GM18505 (cell line): Measurements from ENCODE around the gene WDR90.
A peak's percentile ranks its signal among the peaks of the same experiment; 100 is the strongest.

Experiments used
- ATAC-seq: cut with Tn5 transposase; IDR thresholded peaks from one replicate; pipeline ENCODE4 v1.9.1; 2021; ENCODE audit not compliant: unreplicated experiment
- POLR2A ChIP-seq: IDR thresholded peaks from 4 replicates; pipeline ENCODE4 v1.6.1; 2011; ENCODE audit warnings: borderline replicate concordance; ENCODE audit not compliant: insufficient read depth, insufficient read length; ENCODE audit errors: extremely low read depth

The WDR90 gene

GRCh38 chr16:715477-716199 lies 66.5 kb downstream of the WDR90 start:
- peak; percentile 16 for ATAC-seq
- TF ChIP-seq POLR2A, result no peak

GRCh38 chr16:716200-716568 lies 67.0 kb downstream of the WDR90 start:
- no peak for TF ChIP-seq POLR2A
- no peak for ATAC-seq

GRCh38 chr16:716768-717325 lies 67.7 kb downstream of the WDR90 start:
- ATAC-seq, result no peak

More at GRCh38 chr16:716768-717325, 67.7 kb downstream of the WDR90 start:
- no peak for TF ChIP-seq POLR2A
